Loucy (cell line): ENCODE measurements around the gene AGBL1.

Experiments
- H2AFZ ChIP-seq: fragments of 200-600 bp; sonication (generic); 2 replicates; pipeline ENCODE4 v1.6.0; 2016; ENCODE audit warnings: antibody characterized with exemption, mild to moderate bottlenecking, low read length, moderate library complexity
- H3F3A ChIP-seq: fragments of 200-600 bp; 2 replicates; pipeline ENCODE4 v1.6.0; 2016; ENCODE audit warnings: antibody characterized with exemption, low read depth, mild to moderate bottlenecking
- H3K27me3 ChIP-seq: fragments of 200-600 bp; sonication (generic); 2 replicates; pipeline ENCODE4 v1.6.1; 2014; ENCODE audit warnings: low read length, mild to moderate bottlenecking; ENCODE audit not compliant: insufficient read depth, poor library complexity, severe bottlenecking
- H3K36me3 ChIP-seq: fragments of 200-600 bp; sonication (generic); 2 replicates; pipeline ENCODE4 v1.6.1; 2016; ENCODE audit warnings: low read length; ENCODE audit not compliant: insufficient read depth
- H3K4me1 ChIP-seq: fragments of 200-600 bp; sonication (generic); 2 replicates; pipeline ENCODE4 v1.5.1; 2014; ENCODE audit warnings: low read length, mild to moderate bottlenecking; ENCODE audit not compliant: insufficient read depth, poor library complexity, severe bottlenecking
- H3K4me2 ChIP-seq: fragments of 200-600 bp; sonication (generic); 2 replicates; pipeline ENCODE4 v1.6.0; 2014; ENCODE audit warnings: antibody characterized with exemption, low read length, low read depth, mild to moderate bottlenecking; ENCODE audit not compliant: poor library complexity, severe bottlenecking
- H3K4me3 ChIP-seq: fragments of 200-600 bp; sonication (generic); 2 replicates; pipeline ENCODE4 v1.5.1; 2014; ENCODE audit warnings: low read length, mild to moderate bottlenecking, mixed read lengths; ENCODE audit not compliant: poor library complexity, severe bottlenecking
- H3K79me2 ChIP-seq: fragments of 200-600 bp; sonication (generic); 2 replicates; pipeline ENCODE4 v1.6.1; 2014; ENCODE audit warnings: low read length; ENCODE audit not compliant: insufficient read depth
- H3K9ac ChIP-seq: fragments of 200-600 bp; sonication (generic); 2 replicates; pipeline ENCODE4 v1.6.0; 2014; ENCODE audit warnings: mild to moderate bottlenecking, low read depth, low read length, moderate library complexity; ENCODE audit not compliant: poor library complexity, severe bottlenecking
- H3K9me2 ChIP-seq: fragments of 200-600 bp; sonication (generic); replicated peaks from 2 replicates; pipeline ENCODE4 v1.6.1; 2016; ENCODE audit warnings: low read depth, low read length, mixed read lengths
- H3K9me3 ChIP-seq: fragments of 200-600 bp; sonication (generic); 2 replicates; pipeline ENCODE4 v1.6.1; 2014; ENCODE audit warnings: mild to moderate bottlenecking, antibody characterized with exemption, low read length, low read depth; ENCODE audit not compliant: insufficient read depth
- H4K20me1 ChIP-seq: fragments of 200-600 bp; sonication (generic); 2 replicates; pipeline ENCODE4 v1.6.0; 2014; ENCODE audit warnings: antibody characterized with exemption, low read length, mild to moderate bottlenecking; ENCODE audit not compliant: insufficient read depth, poor library complexity, severe bottlenecking
- EZH2phosphoT487 ChIP-seq: fragments of 200-600 bp; IDR thresholded peaks from 2 replicates; pipeline ENCODE4 v1.6.1; 2018; ENCODE audit warnings: antibody characterized with exemption, mild to moderate bottlenecking, moderate library complexity, borderline replicate concordance
- TF ChIP-seq, protein P1 (sequence below): fragments of 200-600 bp; sonication (generic); conservative IDR thresholded peaks from 2 replicates; pipeline ENCODE4 v1.5.1; 2014; ENCODE audit warnings: mild to moderate bottlenecking, antibody characterized with exemption, low read length

The AGBL1 gene

DNA sequence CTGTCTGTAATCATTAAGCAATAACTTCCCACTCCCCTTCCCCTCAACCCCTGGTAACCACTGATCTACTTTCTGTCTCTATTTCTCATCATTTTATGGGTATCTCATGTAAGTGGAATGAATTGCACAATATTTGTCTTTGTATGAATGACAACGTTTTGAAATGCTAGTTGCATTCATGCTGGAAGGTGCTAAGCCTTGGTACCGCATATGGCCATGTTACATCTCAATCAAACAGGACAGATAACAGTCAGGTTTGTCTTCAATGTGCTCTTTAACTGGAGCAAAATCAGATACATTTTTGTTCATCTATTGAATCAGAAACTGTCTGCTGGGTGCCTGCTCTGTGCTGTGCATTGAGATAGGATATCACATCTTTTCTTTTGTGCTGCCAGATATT is 134.2 kb downstream of the AGBL1 start:
- no peak overlapping the region for H3K4me3 ChIP-seq
- no peak overlapping the region for H3K4me2 ChIP-seq
- H3K9ac ChIP-seq: no peak overlapping the region
- TF ChIP-seq, protein P1, sequence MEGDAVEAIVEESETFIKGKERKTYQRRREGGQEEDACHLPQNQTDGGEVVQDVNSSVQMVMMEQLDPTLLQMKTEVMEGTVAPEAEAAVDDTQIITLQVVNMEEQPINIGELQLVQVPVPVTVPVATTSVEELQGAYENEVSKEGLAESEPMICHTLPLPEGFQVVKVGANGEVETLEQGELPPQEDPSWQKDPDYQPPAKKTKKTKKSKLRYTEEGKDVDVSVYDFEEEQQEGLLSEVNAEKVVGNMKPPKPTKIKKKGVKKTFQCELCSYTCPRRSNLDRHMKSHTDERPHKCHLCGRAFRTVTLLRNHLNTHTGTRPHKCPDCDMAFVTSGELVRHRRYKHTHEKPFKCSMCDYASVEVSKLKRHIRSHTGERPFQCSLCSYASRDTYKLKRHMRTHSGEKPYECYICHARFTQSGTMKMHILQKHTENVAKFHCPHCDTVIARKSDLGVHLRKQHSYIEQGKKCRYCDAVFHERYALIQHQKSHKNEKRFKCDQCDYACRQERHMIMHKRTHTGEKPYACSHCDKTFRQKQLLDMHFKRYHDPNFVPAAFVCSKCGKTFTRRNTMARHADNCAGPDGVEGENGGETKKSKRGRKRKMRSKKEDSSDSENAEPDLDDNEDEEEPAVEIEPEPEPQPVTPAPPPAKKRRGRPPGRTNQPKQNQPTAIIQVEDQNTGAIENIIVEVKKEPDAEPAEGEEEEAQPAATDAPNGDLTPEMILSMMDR: no peak
- no peak for TF ChIP-seq EZH2phosphoT487
- peaks cover 4% of the 10 kb centered on the region; the same call in 1 of the 2 replicates for H3K9me3 ChIP-seq
- H2AFZ ChIP-seq: no peak overlapping the region
- no peaks in the 10 kb centered on the region for H3K9me2 ChIP-seq
- H3F3A ChIP-seq: no peaks in the 10 kb centered on the region
- no peaks in the 10 kb centered on the region for H3K36me3 ChIP-seq
- H3K4me1 ChIP-seq: no peaks in the 10 kb centered on the region
- no peaks in the 10 kb centered on the region for H4K20me1 ChIP-seq
- H3K79me2 ChIP-seq: no peaks in the 10 kb centered on the region
- no peaks in the 10 kb centered on the region for H3K27me3 ChIP-seq

DNA sequence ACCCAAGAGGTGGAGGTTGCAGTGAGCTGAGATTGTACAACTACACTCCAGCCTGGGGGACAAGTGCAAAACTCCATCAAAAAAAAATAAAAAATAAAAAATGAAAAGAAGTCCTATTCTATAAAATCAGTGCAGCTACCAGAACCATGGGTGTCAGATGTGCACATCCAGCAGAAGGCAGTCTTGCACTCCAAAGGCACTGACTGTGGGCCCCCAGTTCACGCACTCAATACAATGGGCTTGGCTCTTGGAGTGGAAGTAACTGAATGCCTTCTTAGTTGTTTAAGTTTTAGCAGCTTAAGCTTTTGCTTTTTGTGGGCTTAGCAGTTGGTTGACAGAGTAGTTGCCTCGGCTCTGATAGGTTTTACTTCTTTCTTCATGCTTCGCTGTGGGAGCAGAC is 141.4 kb downstream of the AGBL1 start:
- H3K27me3 ChIP-seq: no peaks in the 10 kb centered on the region
- H3K4me1 ChIP-seq: no peaks in the 10 kb centered on the region
- H3K9me2 ChIP-seq: no peaks in the 10 kb centered on the region
- H3K9ac ChIP-seq: no peak overlapping the region
- H3K9me3 ChIP-seq: peaks cover 4% of the 10 kb centered on the region; the same call in 1 of the 2 replicates
- no peaks in the 10 kb centered on the region for H3K36me3 ChIP-seq
- no peak overlapping the region for H2AFZ ChIP-seq
- no peaks in the 10 kb centered on the region for H4K20me1 ChIP-seq
- no peaks in the 10 kb centered on the region for H3K79me2 ChIP-seq
- H3K4me2 ChIP-seq: no peak overlapping the region
- no peak for TF ChIP-seq EZH2phosphoT487
- TF ChIP-seq, protein P1: no peak
- H3K4me3 ChIP-seq: no peak overlapping the region
- no peaks in the 10 kb centered on the region for H3F3A ChIP-seq

DNA sequence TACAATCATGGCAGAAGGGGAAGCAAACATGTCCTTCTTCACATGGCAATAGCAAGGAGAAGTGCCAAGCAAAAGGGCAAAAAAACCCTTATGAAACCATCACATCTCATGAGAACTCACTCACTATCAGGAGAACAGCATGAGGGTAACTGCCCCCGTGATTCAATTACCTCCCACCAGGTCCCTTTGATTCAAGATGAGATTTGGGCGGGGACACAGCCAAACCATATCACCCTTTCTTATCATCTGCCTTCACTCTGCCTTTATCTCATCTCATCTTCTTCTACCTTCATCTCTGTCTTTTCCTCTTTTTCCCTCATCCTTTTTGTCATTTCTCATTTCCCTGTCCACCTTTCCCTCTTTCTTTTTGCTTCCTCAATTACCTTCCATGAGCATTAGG is 149.6 kb downstream of the AGBL1 start:
- no peaks in the 10 kb centered on the region for H3K79me2 ChIP-seq
- no peak for TF ChIP-seq EZH2phosphoT487
- TF ChIP-seq, protein P1: no peak
- no peak overlapping the region for H3K4me2 ChIP-seq
- H3F3A ChIP-seq: no peaks in the 10 kb centered on the region
- no peak overlapping the region for H3K9ac ChIP-seq
- no peaks in the 10 kb centered on the region for H3K36me3 ChIP-seq
- H3K9me3 ChIP-seq: no peaks in the 10 kb centered on the region
- no peaks in the 10 kb centered on the region for H3K4me1 ChIP-seq
- no peaks in the 10 kb centered on the region for H4K20me1 ChIP-seq
- no peak overlapping the region for H3K4me3 ChIP-seq
- H3K9me2 ChIP-seq: no peaks in the 10 kb centered on the region
- no peak overlapping the region for H2AFZ ChIP-seq
- no peaks in the 10 kb centered on the region for H3K27me3 ChIP-seq
